B cell (primary cell): ENCODE results near the gene MATN3. TPM values are rescaled to one million over a fixed set of nuclear protein-coding genes. Genes with fewer than 3 reads are reported as not detected.

Experiments used
- ATAC-seq: fragments of 200-7000 bp; cut with Tn5 transposase; one replicate; pipeline ENCODE4 v1.10.0; 2021; ENCODE audit warnings: low read depth, mild to moderate bottlenecking, moderate number of reproducible peaks, moderate library complexity
- CTCF ChIA-PET: fragments of 350-600 bp; sonication (Branson Sonifier 250); formaldehyde crosslinking; loops from one replicate; lab custom pipeline; 2021; ENCODE audit warnings: antibody characterized with exemption, inconsistent platforms; lab: Charles Lee
- POLR2A ChIA-PET: fragments of 350-600 bp; sonication (Branson Sonifier 250); formaldehyde crosslinking; loops from one replicate; lab custom pipeline; 2021; ENCODE audit warnings: antibody characterized with exemption; lab: Charles Lee
- DNase-seq: peaks from one replicate; pipeline ENCODE4 v3.0.0; 2013
- H2AFZ ChIP-seq: 2 replicates; pipeline ENCODE4 v1.6.1; 2012; ENCODE audit warnings: mild to moderate bottlenecking, low read depth, low read length; ENCODE audit not compliant: insufficient read depth, poor library complexity, severe bottlenecking
- H3K27ac ChIP-seq, 2 donors: 1 replicate in 1 of 2; 2 replicates in 1 of 2; pipeline ENCODE4 v1.5.1; 2012 to 2013; ENCODE audit warnings: low read length in 2 of 2, mild to moderate bottlenecking in 2 of 2, moderate library complexity in 1 of 2
- H3K27me3 ChIP-seq, 4 experiments: fragments of 200-600 bp in 1 of 4; sonication (generic) in 1 of 4; replicated peaks in 1 of 4; 1 replicate in 2 of 4; 2 replicates in 2 of 4; pipeline versions ENCODE4 v1.6.1 to v1.7.0; 2013 to 2016; ENCODE audit warnings: low read length in 3 of 4, mild to moderate bottlenecking in 2 of 4, mixed read lengths in 1 of 4, moderate library complexity in 1 of 4; ENCODE audit not compliant: insufficient read depth in 4 of 4, control insufficient read depth in 3 of 4; ENCODE audit errors: control extremely low read depth in 1 of 4
- H3K36me3 ChIP-seq, 2 experiments: replicated peaks in 1 of 2; 1 replicate in 1 of 2; 2 replicates in 1 of 2; pipeline versions ENCODE4 v1.6.1 to v1.7.1; 2013; ENCODE audit warnings: low read length in 1 of 2; ENCODE audit not compliant: insufficient read depth in 2 of 2, control insufficient read depth in 1 of 2; ENCODE audit errors: control extremely low read depth in 1 of 2, extremely low read depth in 1 of 2
- H3K4me1 ChIP-seq, 2 donors: fragments of 200-600 bp in 1 of 2; sonication (generic) in 1 of 2; 1 replicate in 1 of 2; 2 replicates in 1 of 2; pipeline versions ENCODE4 v1.5.1 to v1.6.1; 2013 to 2017; ENCODE audit warnings: low read length in 2 of 2; ENCODE audit not compliant: control insufficient read depth in 2 of 2, insufficient read depth in 2 of 2
- H3K4me2 ChIP-seq: replicated peaks from 2 replicates; pipeline ENCODE3; 2012; ENCODE audit warnings: mild to moderate bottlenecking, low read depth, low read length; ENCODE audit not compliant: poor library complexity, severe bottlenecking
- H3K4me3 ChIP-seq, 5 experiments: fragments of 200-600 bp in 1 of 5; sonication (generic) in 1 of 5; 1 replicate in 3 of 5; 2 replicates in 2 of 5; pipeline versions ENCODE4 v1.5.1 to v1.7.0; 2011 to 2016; ENCODE audit warnings: low read length in 4 of 5, mild to moderate bottlenecking in 4 of 5, low read depth in 2 of 5, control low read depth in 1 of 5, moderate library complexity in 1 of 5; ENCODE audit not compliant: insufficient read depth in 1 of 5; ENCODE audit errors: control extremely low read depth in 1 of 5, extremely low read depth in 1 of 5
- H3K79me2 ChIP-seq: fragments of 200-600 bp; sonication (generic); one replicate; pipeline ENCODE4 v1.6.0; 2016; ENCODE audit warnings: low read length; ENCODE audit not compliant: control insufficient read depth, insufficient read depth
- H3K9ac ChIP-seq: fragments of 200-600 bp; sonication (generic); 2 replicates; pipeline ENCODE4 v1.6.1; 2017; ENCODE audit warnings: mild to moderate bottlenecking, low read length, moderate library complexity
- H3K9me3 ChIP-seq, 3 donors: one replicate each; pipeline versions ENCODE4 v1.6.1 to v1.7.1; 2013; ENCODE audit warnings: low read length in 2 of 3; ENCODE audit not compliant: control insufficient read depth in 2 of 3, insufficient read depth in 1 of 3; ENCODE audit errors: control extremely low read depth in 1 of 3
- H4K20me1 ChIP-seq: 2 replicates; pipeline ENCODE4 v1.6.0; 2012; ENCODE audit warnings: mild to moderate bottlenecking, low read length; ENCODE audit not compliant: insufficient read depth, control insufficient read depth, poor library complexity, severe bottlenecking
- H3K27ac Mint-ChIP-seq: one replicate; pipeline ENCODE4 v1.8.0; 2021; ENCODE audit warnings: mixed read lengths
- H3K27me3 Mint-ChIP-seq: one replicate; pipeline ENCODE4 v1.8.0; 2021; ENCODE audit warnings: mixed read lengths
- H3K4me1 Mint-ChIP-seq: one replicate; pipeline ENCODE4 v1.8.0; 2021; ENCODE audit warnings: mixed read lengths
- H3K4me3 Mint-ChIP-seq: one replicate; pipeline ENCODE4 v1.8.0; 2021; ENCODE audit warnings: mixed read lengths
- H3K9me3 Mint-ChIP-seq: one replicate; pipeline ENCODE4 v1.8.0; 2022; ENCODE audit warnings: mixed read lengths; ENCODE audit not compliant: insufficient read depth
- CTCF ChIP-seq: fragments of 200-600 bp; IDR thresholded peaks from one replicate; pipeline ENCODE4 v1.8.0; 2022; ENCODE audit warnings: antibody characterized with exemption, mild to moderate bottlenecking
- EZH2 ChIP-seq: IDR thresholded peaks from 2 replicates; pipeline ENCODE4 v1.6.1; 2012; ENCODE audit warnings: borderline replicate concordance, low read depth, mild to moderate bottlenecking, moderate library complexity, low read length; ENCODE audit not compliant: insufficient read depth, poor library complexity, severe bottlenecking
- WGBS: methylation state at CpG from one replicate; pipeline ENCODE4 v1.1.5; 2013; ENCODE audit warnings: missing lambda C conversion rate; ENCODE audit not compliant: insufficient coverage; 5-methylcytosine and 5-hydroxymethylcytosine counted together
- intact Hi-C: fragments of 100-400 bp; cut with micrococcal nuclease; formaldehyde crosslinking; loops from one replicate; pipeline ENCODE4 v1.10.0; 2022
- polyA plus RNA-seq: library from polyadenylated mRNA; depleted of rRNA; stranded (reverse); fragments of >200 nt; gene quantifications from 2 replicates; pipeline ENCODE4 v1.2.3, GENCODE V29; 2012
- total RNA-seq, 2 donors: library from RNA; stranded (reverse); fragments of 120-200 nt in 1 of 2; gene quantifications; 1 replicate in 1 of 2; 2 replicates in 1 of 2; pipeline versions ENCODE4 v1.2.3 to v1.2.4, GENCODE V29; 2013 to 2022

The MATN3 gene
- total and polyA plus RNA-seq, 2 donors (not counting 1 experiment from before 2014, with no cell fraction given): not detected

- ATAC-seq (peak; percentile 89), DNase-seq (peak; percentile 99)
- H3K9ac ChIP-seq: peak within 1 kb of the TSS; percentile 92
- Mint-ChIP-seq H3K9me3 (no peaks in the 10 kb centered on the region), H3K27ac (no peak within 1 kb of the TSS), H3K27me3 (peaks cover 14% of the 10 kb centered on the region), H3K4me1 (peaks cover 30% of the 10 kb centered on the region), H3K4me3 (no peak within 1 kb of the TSS)
- H3K79me2 ChIP-seq: peaks cover 46% of the 10 kb centered on the region
- H3K9me3 ChIP-seq: no peaks in the 10 kb centered on the region
- TF ChIP-seq CTCF (no peak), EZH2 (no peak)
- peak within 1 kb of the TSS; percentile 91 for H2AFZ ChIP-seq
- intact Hi-C loops: loop anchor here (1.0 to 2.0 kb wide), 7 partner anchors 61 to 1491 kb away; partner anchors contain the start of genes HS1BP3, RDH14, RHOB and TTC32
- ChIA-PET CTCF (interaction anchor here (1.1 to 3.6 kb wide), 4 partner anchors 7 to 704 kb away, joined by 3 to 18 read pairs (median 4); no protein-coding TSS in a partner anchor), POLR2A (interaction anchor here (0.6 to 1.3 kb wide), 5 partner anchors 16 to 1025 kb away, joined by 3 to 5 read pairs (median 4); no protein-coding TSS in a partner anchor)
- peaks cover 25 to 28% of the 10 kb centered on the region in 2 donors for H3K4me1 ChIP-seq
- H3K27ac ChIP-seq: peak within 1 kb of the TSS; percentile 88 to 98
- peak within 1 kb of the TSS; percentile 49 to 99 (median 85) for H3K4me3 ChIP-seq
- H3K4me2 ChIP-seq: peak within 1 kb of the TSS; percentile 96
- peaks cover 0 to 15% (median 7%) of the 10 kb centered on the region in 4 experiments for H3K27me3 ChIP-seq
- H4K20me1 ChIP-seq: peaks cover 20% of the 10 kb centered on the region
- H3K36me3 ChIP-seq: no peaks in the 10 kb centered on the region
- WGBS: under 1% methylated on average over 42 of the region's 45 CpGs
These were observed 39.2 kb upstream of the MATN3 start, which contains the start of gene LAPTM4A for GRCh38 chr2:20051532-20052228. Gene LAPTM4A, minus strand, starts transcription at chr2:20051628. Its CDS starts 108 bp downstream, at chr2:20051520.
